GM12878 (cell line): Measurements from ENCODE around the gene ZFP91. TPM values are rescaled to one million over a fixed set of nuclear protein-coding genes. Genes with fewer than 3 reads are reported as not detected.
A peak's percentile ranks its signal among the peaks of the same experiment; 100 is the strongest.

Experiments used
- CBFB ChIP-seq: IDR thresholded peaks from 2 replicates; pipeline ENCODE4 v1.6.1; 2016; ENCODE audit warnings: antibody characterized with exemption, low read depth
- HDAC6 ChIP-seq: fragments of 200-600 bp; sonication (generic); IDR thresholded peaks from one replicate; pipeline ENCODE4 v1.8.0; 2017; ENCODE audit warnings: antibody characterized with exemption; ENCODE audit not compliant: unreplicated experiment
- IKZF2 ChIP-seq, 2 experiments: fragments of 450-650 bp; IDR thresholded peaks; 2 replicates each; pipeline ENCODE4 v1.6.1; 2017; ENCODE audit warnings: mild to moderate bottlenecking in 2 of 2, moderate library complexity in 2 of 2
- NFXL1 ChIP-seq: fragments of 450-650 bp; IDR thresholded peaks from 2 replicates; pipeline ENCODE4 v1.6.1; 2017; ENCODE audit warnings: antibody characterized with exemption, mild to moderate bottlenecking, borderline replicate concordance
- NR2F1 ChIP-seq: fragments of 450-650 bp; conservative IDR thresholded peaks from 2 replicates; pipeline ENCODE4 v1.6.1; 2017; ENCODE audit warnings: mild to moderate bottlenecking
- PML ChIP-seq: IDR thresholded peaks from 2 replicates; pipeline ENCODE4 v1.6.1; 2012; ENCODE audit warnings: low read length, inconsistent platforms
- POLR2AphosphoS2 ChIP-seq: IDR thresholded peaks from 2 replicates; pipeline ENCODE4 v1.6.1; 2011; ENCODE audit warnings: low read depth, mild to moderate bottlenecking, low read length, improper control_type of control experiment, moderate library complexity
- POLR2AphosphoS5 ChIP-seq: IDR thresholded peaks from 2 replicates; pipeline ENCODE4 v1.6.1; 2011; ENCODE audit warnings: mild to moderate bottlenecking, low read length, inconsistent platforms
- POU2F2 ChIP-seq: IDR thresholded peaks from 3 replicates; pipeline ENCODE4 v1.6.1; 2011; ENCODE audit warnings: low read depth, mild to moderate bottlenecking, low read length, borderline replicate concordance
- TCF3 ChIP-seq: IDR thresholded peaks from 2 replicates; pipeline ENCODE4 v1.6.1; 2012; ENCODE audit warnings: low read depth, mild to moderate bottlenecking, low read length, borderline replicate concordance; ENCODE audit not compliant: insufficient read depth
- ZNF207 ChIP-seq: fragments of 450-650 bp; IDR thresholded peaks from 2 replicates; pipeline ENCODE4 v1.6.1; 2014; ENCODE audit warnings: antibody characterized with exemption, mild to moderate bottlenecking, borderline replicate concordance
- ZNF217 ChIP-seq: fragments of 450-650 bp; IDR thresholded peaks from 2 replicates; pipeline ENCODE4 v1.6.1; 2017; ENCODE audit warnings: antibody characterized with exemption, mild to moderate bottlenecking
- polyA plus RNA-seq, 11 experiments: library from polyadenylated mRNA; depleted of rRNA in 4 of 11; unstranded in 6 of 11; stranded (reverse) in 5 of 11; fragments of >200 nt; fragmentation: Nextera tagmentation in 4 of 11; fragmentation: Illumina TruSeq in 1 of 11; extraction: Ambion mirVana in 4 of 11; extraction: Trizol in 1 of 11; gene quantifications; 1 replicate in 1 of 11; 2 replicates in 10 of 11; pipeline versions ENCODE4 v1.2.1 to v1.2.3, GENCODE V29; 2011 to 2016; ENCODE audit warnings: inconsistent platforms in 2 of 11, missing spikeins in 2 of 11, low read depth in 1 of 11
- total RNA-seq, 4 experiments: library from RNA; depleted of rRNA in 3 of 4; stranded (reverse); fragments of >200 nt in 3 of 4; fragmentation: Illumina TruSeq in 1 of 4; extraction: Trizol in 1 of 4; gene quantifications; 2 replicates each; pipeline versions ENCODE4 v1.2.1 to v1.2.3, GENCODE V29; 2013 to 2021
- TF ChIP-seq, protein P1 (sequence below): fragments of 450-650 bp; conservative IDR thresholded peaks from 2 replicates; pipeline ENCODE4 v1.6.1; 2017; ENCODE audit warnings: mild to moderate bottlenecking, moderate library complexity
- TF ChIP-seq, protein P2 (sequence below): fragments of 450-650 bp; IDR thresholded peaks from 2 replicates; pipeline ENCODE4 v1.6.1; 2017; ENCODE audit warnings: mild to moderate bottlenecking, moderate library complexity
- TF ChIP-seq, protein P3 (sequence below): IDR thresholded peaks from 2 replicates; pipeline ENCODE4 v1.6.1; 2012; ENCODE audit warnings: improper control_type of control experiment, low read depth, low read length; ENCODE audit not compliant: insufficient replicate concordance
- TF ChIP-seq, protein P4 (sequence below): IDR thresholded peaks from 2 replicates; pipeline ENCODE4 v1.6.1; 2011; ENCODE audit warnings: low read depth, mild to moderate bottlenecking, low read length, moderate library complexity, borderline replicate concordance; ENCODE audit errors: extremely low read depth

The ZFP91 gene
- total and polyA plus RNA-seq, 10 of the 15 experiments (the other 5 are each of a cell fraction or from before 2014, with no cell fraction given): 12.9 to 54.1 (median 31.7) TPM

DNA sequence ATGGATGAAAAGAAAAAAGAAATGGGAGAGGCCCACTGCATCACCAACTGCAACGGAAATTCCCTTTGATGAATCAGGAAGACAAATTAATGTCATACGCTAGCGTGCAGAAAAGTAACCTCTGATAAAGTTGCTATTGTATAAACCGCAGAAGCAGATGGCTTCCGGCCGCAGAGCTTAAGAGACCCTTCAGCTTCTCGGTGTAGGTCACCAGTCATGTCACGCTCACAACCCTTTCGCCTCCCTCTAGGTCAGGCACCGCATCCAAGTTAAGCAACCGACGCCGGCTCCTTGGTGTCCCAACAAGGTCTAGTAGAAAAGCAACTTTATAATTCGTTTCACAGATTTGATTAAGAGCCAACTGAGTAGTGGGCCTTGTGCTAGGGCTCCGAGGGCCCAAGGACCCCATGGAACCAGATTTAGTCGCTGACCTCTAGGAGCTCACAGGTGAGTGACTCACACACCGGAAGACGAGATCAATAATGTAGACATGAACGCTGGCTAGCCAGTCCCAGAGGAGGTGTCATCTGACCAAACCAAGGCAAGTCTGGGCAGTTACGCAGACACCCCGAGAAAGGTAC is 1.2 kb upstream of the ZFP91 start (continued):
- TF ChIP-seq, protein P1, sequence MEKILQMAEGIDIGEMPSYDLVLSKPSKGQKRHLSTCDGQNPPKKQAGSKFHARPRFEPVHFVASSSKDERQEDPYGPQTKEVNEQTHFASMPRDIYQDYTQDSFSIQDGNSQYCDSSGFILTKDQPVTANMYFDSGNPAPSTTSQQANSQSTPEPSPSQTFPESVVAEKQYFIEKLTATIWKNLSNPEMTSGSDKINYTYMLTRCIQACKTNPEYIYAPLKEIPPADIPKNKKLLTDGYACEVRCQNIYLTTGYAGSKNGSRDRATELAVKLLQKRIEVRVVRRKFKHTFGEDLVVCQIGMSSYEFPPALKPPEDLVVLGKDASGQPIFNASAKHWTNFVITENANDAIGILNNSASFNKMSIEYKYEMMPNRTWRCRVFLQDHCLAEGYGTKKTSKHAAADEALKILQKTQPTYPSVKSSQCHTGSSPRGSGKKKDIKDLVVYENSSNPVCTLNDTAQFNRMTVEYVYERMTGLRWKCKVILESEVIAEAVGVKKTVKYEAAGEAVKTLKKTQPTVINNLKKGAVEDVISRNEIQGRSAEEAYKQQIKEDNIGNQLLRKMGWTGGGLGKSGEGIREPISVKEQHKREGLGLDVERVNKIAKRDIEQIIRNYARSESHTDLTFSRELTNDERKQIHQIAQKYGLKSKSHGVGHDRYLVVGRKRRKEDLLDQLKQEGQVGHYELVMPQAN: no peak; the same call in 1 of the 2 replicates
- TF ChIP-seq HDAC6 (no peak), IKZF2 (IDR thresholded peaks at IDR 0.05) (peak; percentile 65 to 75; a peak in 2 of 4 replicates), ZNF217 (peak; percentile 8; the same call in 1 of the 2 replicates), POU2F2 (peak; percentile 91), ZNF207 (peak; percentile 90), POLR2AphosphoS5 (peak; percentile 97), CBFB (peak; percentile 97), NR2F1 (peak; percentile 99), TCF3 (peak; percentile 97), POLR2AphosphoS2 (peak; percentile 93), PML (peak; percentile 95), NFXL1 (no peak)
- TF ChIP-seq, protein P2, sequence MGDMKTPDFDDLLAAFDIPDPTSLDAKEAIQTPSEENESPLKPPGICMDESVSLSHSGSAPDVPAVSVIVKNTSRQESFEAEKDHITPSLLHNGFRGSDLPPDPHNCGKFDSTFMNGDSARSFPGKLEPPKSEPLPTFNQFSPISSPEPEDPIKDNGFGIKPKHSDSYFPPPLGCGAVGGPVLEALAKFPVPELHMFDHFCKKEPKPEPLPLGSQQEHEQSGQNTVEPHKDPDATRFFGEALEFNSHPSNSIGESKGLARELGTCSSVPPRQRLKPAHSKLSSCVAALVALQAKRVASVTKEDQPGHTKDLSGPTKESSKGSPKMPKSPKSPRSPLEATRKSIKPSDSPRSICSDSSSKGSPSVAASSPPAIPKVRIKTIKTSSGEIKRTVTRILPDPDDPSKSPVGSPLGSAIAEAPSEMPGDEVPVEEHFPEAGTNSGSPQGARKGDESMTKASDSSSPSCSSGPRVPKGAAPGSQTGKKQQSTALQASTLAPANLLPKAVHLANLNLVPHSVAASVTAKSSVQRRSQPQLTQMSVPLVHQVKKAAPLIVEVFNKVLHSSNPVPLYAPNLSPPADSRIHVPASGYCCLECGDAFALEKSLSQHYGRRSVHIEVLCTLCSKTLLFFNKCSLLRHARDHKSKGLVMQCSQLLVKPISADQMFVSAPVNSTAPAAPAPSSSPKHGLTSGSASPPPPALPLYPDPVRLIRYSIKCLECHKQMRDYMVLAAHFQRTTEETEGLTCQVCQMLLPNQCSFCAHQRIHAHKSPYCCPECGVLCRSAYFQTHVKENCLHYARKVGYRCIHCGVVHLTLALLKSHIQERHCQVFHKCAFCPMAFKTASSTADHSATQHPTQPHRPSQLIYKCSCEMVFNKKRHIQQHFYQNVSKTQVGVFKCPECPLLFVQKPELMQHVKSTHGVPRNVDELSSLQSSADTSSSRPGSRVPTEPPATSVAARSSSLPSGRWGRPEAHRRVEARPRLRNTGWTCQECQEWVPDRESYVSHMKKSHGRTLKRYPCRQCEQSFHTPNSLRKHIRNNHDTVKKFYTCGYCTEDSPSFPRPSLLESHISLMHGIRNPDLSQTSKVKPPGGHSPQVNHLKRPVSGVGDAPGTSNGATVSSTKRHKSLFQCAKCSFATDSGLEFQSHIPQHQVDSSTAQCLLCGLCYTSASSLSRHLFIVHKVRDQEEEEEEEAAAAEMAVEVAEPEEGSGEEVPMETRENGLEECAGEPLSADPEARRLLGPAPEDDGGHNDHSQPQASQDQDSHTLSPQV: no peak
- TF ChIP-seq, protein P3, sequence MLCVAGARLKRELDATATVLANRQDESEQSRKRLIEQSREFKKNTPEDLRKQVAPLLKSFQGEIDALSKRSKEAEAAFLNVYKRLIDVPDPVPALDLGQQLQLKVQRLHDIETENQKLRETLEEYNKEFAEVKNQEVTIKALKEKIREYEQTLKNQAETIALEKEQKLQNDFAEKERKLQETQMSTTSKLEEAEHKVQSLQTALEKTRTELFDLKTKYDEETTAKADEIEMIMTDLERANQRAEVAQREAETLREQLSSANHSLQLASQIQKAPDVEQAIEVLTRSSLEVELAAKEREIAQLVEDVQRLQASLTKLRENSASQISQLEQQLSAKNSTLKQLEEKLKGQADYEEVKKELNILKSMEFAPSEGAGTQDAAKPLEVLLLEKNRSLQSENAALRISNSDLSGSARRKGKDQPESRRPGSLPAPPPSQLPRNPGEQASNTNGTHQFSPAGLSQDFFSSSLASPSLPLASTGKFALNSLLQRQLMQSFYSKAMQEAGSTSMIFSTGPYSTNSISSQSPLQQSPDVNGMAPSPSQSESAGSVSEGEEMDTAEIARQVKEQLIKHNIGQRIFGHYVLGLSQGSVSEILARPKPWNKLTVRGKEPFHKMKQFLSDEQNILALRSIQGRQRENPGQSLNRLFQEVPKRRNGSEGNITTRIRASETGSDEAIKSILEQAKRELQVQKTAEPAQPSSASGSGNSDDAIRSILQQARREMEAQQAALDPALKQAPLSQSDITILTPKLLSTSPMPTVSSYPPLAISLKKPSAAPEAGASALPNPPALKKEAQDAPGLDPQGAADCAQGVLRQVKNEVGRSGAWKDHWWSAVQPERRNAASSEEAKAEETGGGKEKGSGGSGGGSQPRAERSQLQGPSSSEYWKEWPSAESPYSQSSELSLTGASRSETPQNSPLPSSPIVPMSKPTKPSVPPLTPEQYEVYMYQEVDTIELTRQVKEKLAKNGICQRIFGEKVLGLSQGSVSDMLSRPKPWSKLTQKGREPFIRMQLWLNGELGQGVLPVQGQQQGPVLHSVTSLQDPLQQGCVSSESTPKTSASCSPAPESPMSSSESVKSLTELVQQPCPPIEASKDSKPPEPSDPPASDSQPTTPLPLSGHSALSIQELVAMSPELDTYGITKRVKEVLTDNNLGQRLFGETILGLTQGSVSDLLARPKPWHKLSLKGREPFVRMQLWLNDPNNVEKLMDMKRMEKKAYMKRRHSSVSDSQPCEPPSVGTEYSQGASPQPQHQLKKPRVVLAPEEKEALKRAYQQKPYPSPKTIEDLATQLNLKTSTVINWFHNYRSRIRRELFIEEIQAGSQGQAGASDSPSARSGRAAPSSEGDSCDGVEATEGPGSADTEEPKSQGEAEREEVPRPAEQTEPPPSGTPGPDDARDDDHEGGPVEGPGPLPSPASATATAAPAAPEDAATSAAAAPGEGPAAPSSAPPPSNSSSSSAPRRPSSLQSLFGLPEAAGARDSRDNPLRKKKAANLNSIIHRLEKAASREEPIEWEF: peak; percentile 93
- TF ChIP-seq, protein P4, sequence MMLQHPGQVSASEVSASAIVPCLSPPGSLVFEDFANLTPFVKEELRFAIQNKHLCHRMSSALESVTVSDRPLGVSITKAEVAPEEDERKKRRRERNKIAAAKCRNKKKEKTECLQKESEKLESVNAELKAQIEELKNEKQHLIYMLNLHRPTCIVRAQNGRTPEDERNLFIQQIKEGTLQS: no peak
